Effector memory CD4-positive, alpha-beta T cell (primary cell): ENCODE measurements around the gene OR51Q1.

Source experiments
- DNase-seq, 3 donors: peaks; one replicate each; pipeline ENCODE4 v3.0.0-alpha.2; 2020
- H3K27ac ChIP-seq: 2 replicates; pipeline ENCODE4 v1.7.0; 2013; ENCODE audit warnings: mild to moderate bottlenecking, low read length, moderate library complexity; ENCODE audit not compliant: insufficient read depth, poor library complexity, severe bottlenecking
- H3K27me3 ChIP-seq: replicated peaks from 2 replicates; pipeline ENCODE4 v1.7.0; 2013; ENCODE audit warnings: mild to moderate bottlenecking, low read length; ENCODE audit not compliant: insufficient read depth, control insufficient read depth, poor library complexity, severe bottlenecking
- H3K36me3 ChIP-seq: 2 replicates; pipeline ENCODE4 v1.7.0; 2013; ENCODE audit warnings: mild to moderate bottlenecking, low read length, moderate library complexity; ENCODE audit not compliant: control insufficient read depth, insufficient read depth
- H3K4me1 ChIP-seq: 2 replicates; pipeline ENCODE4 v1.7.0; 2013; ENCODE audit warnings: low read length, mild to moderate bottlenecking; ENCODE audit not compliant: control insufficient read depth, insufficient read depth, poor library complexity, severe bottlenecking
- H3K4me3 ChIP-seq: 2 replicates; pipeline ENCODE4 v1.7.0; 2013; ENCODE audit warnings: low read length, low read depth, mild to moderate bottlenecking; ENCODE audit not compliant: insufficient read depth, poor library complexity, severe bottlenecking
- H3K9me3 ChIP-seq: 2 replicates; pipeline ENCODE4 v1.7.0; 2013; ENCODE audit warnings: mild to moderate bottlenecking, low read length, moderate library complexity; ENCODE audit not compliant: control insufficient read depth
- total RNA-seq, 3 donors: gene quantifications; one replicate each; lab custom pipeline; 2026; lab: John Stamatoyannopoulos, UW

Gene OR51Q1
- 0 reads per million in 3 donors for total RNA-seq

- Histone ChIP-seq H3K36me3 (no peaks in the 10 kb centered on the region), H3K27me3 (no peaks in the 10 kb centered on the region), H3K4me3 (no peak within 1 kb of the TSS)
These were observed at the start of gene OR51Q1 for GRCh38 chr11:5421811-5422210. TSS of gene OR51Q1 (plus strand) at chr11:5422111. CDS start at chr11:5422201, 90 bp downstream.

GRCh38 chr11:5380740-5381342, 41.1 kb upstream of the OR51Q1 start:
- no peaks in the 10 kb centered on the region for H3K9me3 ChIP-seq
- no peaks in the 10 kb centered on the region for H3K27me3 ChIP-seq
- H3K27ac ChIP-seq = no peak overlapping the region
- no peaks in the 10 kb centered on the region for H3K4me1 ChIP-seq
- no peaks in the 10 kb centered on the region for H3K36me3 ChIP-seq
- DNase-seq = no peak
- H3K4me3 ChIP-seq = no peak overlapping the region

More at GRCh38 chr11:5421811-5422210, at the start of gene OR51Q1:
- no peak within 1 kb of the TSS for H3K27ac ChIP-seq
- no peak for DNase-seq
- no peaks in the 10 kb centered on the region for H3K9me3 ChIP-seq
- H3K4me1 ChIP-seq = no peaks in the 10 kb centered on the region

GRCh38 chr11:5383576-5383975, 38.3 kb upstream of the OR51Q1 start, which contains the start of gene OR51M1:
TSS of gene OR51M1 (plus strand) at chr11:5383812. CDS start at chr11:5389399, 5,587 bp downstream.
- no peaks in the 10 kb centered on the region for H3K9me3 ChIP-seq
- no peak for DNase-seq
- H3K27me3 ChIP-seq = no peaks in the 10 kb centered on the region
- H3K36me3 ChIP-seq = no peaks in the 10 kb centered on the region
- no peak within 1 kb of the TSS for H3K27ac ChIP-seq
- no peaks in the 10 kb centered on the region for H3K4me1 ChIP-seq
- no peak within 1 kb of the TSS for H3K4me3 ChIP-seq

- no peaks in the 10 kb centered on the region for H3K9me3 ChIP-seq
- no peak overlapping the region for H3K4me3 ChIP-seq
- DNase-seq = no peak
- H3K27me3 ChIP-seq = no peaks in the 10 kb centered on the region
- H3K27ac ChIP-seq = no peak overlapping the region
- H3K36me3 ChIP-seq = no peaks in the 10 kb centered on the region
- no peaks in the 10 kb centered on the region for H3K4me1 ChIP-seq
These were observed 37.6 kb upstream of the OR51Q1 start for GRCh38 chr11:5384335-5384734.

GRCh38 chr11:5390210-5390609, 31.7 kb upstream of the OR51Q1 start:
- H3K27ac ChIP-seq = no peak overlapping the region
- no peaks in the 10 kb centered on the region for H3K27me3 ChIP-seq
- H3K36me3 ChIP-seq = no peaks in the 10 kb centered on the region
- no peak overlapping the region for H3K4me3 ChIP-seq
- no peaks in the 10 kb centered on the region for H3K9me3 ChIP-seq
- no peak for DNase-seq
- H3K4me1 ChIP-seq = no peaks in the 10 kb centered on the region

GRCh38 chr11:5394091-5394490, 27.8 kb upstream of the OR51Q1 start:
- Histone ChIP-seq H3K27ac (no peak overlapping the region), H3K36me3 (no peaks in the 10 kb centered on the region)
- DNase-seq = no peak

GRCh38 chr11:5398936-5399335, 23.0 kb upstream of the OR51Q1 start:
- Histone ChIP-seq H3K4me1 (no peaks in the 10 kb centered on the region), H3K27ac (no peak overlapping the region), H3K36me3 (no peaks in the 10 kb centered on the region), H3K9me3 (no peaks in the 10 kb centered on the region), H3K27me3 (no peaks in the 10 kb centered on the region), H3K4me3 (no peak overlapping the region)
- no peak for DNase-seq

More at GRCh38 chr11:5394091-5394490, 27.8 kb upstream of the OR51Q1 start:
- Histone ChIP-seq H3K4me1 (no peaks in the 10 kb centered on the region), H3K27me3 (no peaks in the 10 kb centered on the region), H3K9me3 (no peaks in the 10 kb centered on the region), H3K4me3 (no peak overlapping the region)

GRCh38 chr11:5405173-5405572, 16.7 kb upstream of the OR51Q1 start:
- Histone ChIP-seq H3K9me3 (no peaks in the 10 kb centered on the region), H3K36me3 (no peaks in the 10 kb centered on the region)

GRCh38 chr11:5420993-5421392, 918 bp upstream of the OR51Q1 start:
- DNase-seq = no peak
- Histone ChIP-seq H3K4me3 (no peak overlapping the region), H3K27me3 (no peaks in the 10 kb centered on the region), H3K27ac (no peak overlapping the region), H3K9me3 (no peaks in the 10 kb centered on the region), H3K36me3 (no peaks in the 10 kb centered on the region), H3K4me1 (no peaks in the 10 kb centered on the region)

More at GRCh38 chr11:5405173-5405572, 16.7 kb upstream of the OR51Q1 start:
- DNase-seq = no peak
- Histone ChIP-seq H3K27me3 (no peaks in the 10 kb centered on the region), H3K27ac (no peak overlapping the region), H3K4me3 (no peak overlapping the region), H3K4me1 (no peaks in the 10 kb centered on the region)

GRCh38 chr11:5423131-5423530, 1.2 kb downstream of the OR51Q1 start:
- Histone ChIP-seq H3K27ac (no peak overlapping the region), H3K27me3 (no peaks in the 10 kb centered on the region), H3K36me3 (no peaks in the 10 kb centered on the region), H3K4me3 (no peak overlapping the region), H3K4me1 (no peaks in the 10 kb centered on the region), H3K9me3 (no peaks in the 10 kb centered on the region)
- no peak for DNase-seq
